Prostate gland (tissue), 2 donors: ENCODE data around the gene NFE2L3. TPM values are rescaled to one million over a fixed set of nuclear protein-coding genes. Genes with fewer than 3 reads are reported as not detected.

Experiments used
- DNase-seq: peaks from one replicate; pipeline ENCODE4 v3.0.0-alpha.2; 2019; ENCODE audit warnings: low spot score
- H3K27ac ChIP-seq, 2 donors: fragments of 200-600 bp; sonication (generic); 2 replicates each; pipeline ENCODE4 v1.5.1; 2017 to 2019
- H3K27me3 ChIP-seq: fragments of 200-600 bp; sonication (generic); replicated peaks from 2 replicates; pipeline ENCODE4 v1.5.1; 2019; ENCODE audit not compliant: insufficient read depth
- H3K36me3 ChIP-seq, 2 donors: fragments of 200-600 bp; sonication (generic); 1 replicate in 1 of 2; 2 replicates in 1 of 2; pipeline versions ENCODE4 v1.5.1 to v1.8.1; 2017 to 2019
- H3K4me1 ChIP-seq: fragments of 200-600 bp; sonication (generic); replicated peaks from 2 replicates; pipeline ENCODE4 v1.5.1; 2019
- H3K4me3 ChIP-seq, 2 donors: fragments of 200-600 bp; sonication (generic); 2 replicates each; pipeline ENCODE4 v1.5.1; 2017 to 2019
- H3K9me3 ChIP-seq: fragments of 200-600 bp; sonication (generic); 2 replicates; pipeline ENCODE4 v1.5.1; 2017
- POLR2A ChIP-seq: fragments of 450-650 bp; IDR thresholded peaks from one replicate; pipeline ENCODE4 v1.6.1; 2016; ENCODE audit warnings: antibody characterized with exemption, mild to moderate bottlenecking
- POLR2AphosphoS5 ChIP-seq: sonication (generic); formaldehyde crosslinking; IDR thresholded peaks from one replicate; pipeline ENCODE4 v1.6.1; 2017; ENCODE audit warnings: antibody characterized with exemption
- WGBS: methylation state at CpG from one replicate; pipeline ENCODE4 v1.1.5; 2018; 5-methylcytosine and 5-hydroxymethylcytosine counted together
- intact Hi-C: fragments of 100-400 bp; cut with DNase I; formaldehyde crosslinking; loops from one replicate; pipeline ENCODE4 v1.14.2; 2022
- total RNA-seq, 2 donors: library from RNA; depleted of rRNA; stranded (reverse); fragments of >200 nt; gene quantifications; one replicate each; pipeline ENCODE4 v1.1.0, GENCODE V29; 2016
- TF ChIP-seq, protein P1 (sequence below), 4 experiments: fragments of 200-600 bp in 2 of 4; fragments of 450-650 bp in 2 of 4; sonication (generic) in 2 of 4; IDR thresholded peaks; 1 replicate in 3 of 4; 2 replicates in 1 of 4; pipeline ENCODE4 v1.5.1; 2016 to 2019; ENCODE audit warnings: antibody characterized with exemption in 4 of 4, mild to moderate bottlenecking in 2 of 4, moderate library complexity in 2 of 4

NFE2L3 gene
- total RNA-seq, 2 donors from 2014 or later = 2.0 to 4.3 TPM

DNA sequence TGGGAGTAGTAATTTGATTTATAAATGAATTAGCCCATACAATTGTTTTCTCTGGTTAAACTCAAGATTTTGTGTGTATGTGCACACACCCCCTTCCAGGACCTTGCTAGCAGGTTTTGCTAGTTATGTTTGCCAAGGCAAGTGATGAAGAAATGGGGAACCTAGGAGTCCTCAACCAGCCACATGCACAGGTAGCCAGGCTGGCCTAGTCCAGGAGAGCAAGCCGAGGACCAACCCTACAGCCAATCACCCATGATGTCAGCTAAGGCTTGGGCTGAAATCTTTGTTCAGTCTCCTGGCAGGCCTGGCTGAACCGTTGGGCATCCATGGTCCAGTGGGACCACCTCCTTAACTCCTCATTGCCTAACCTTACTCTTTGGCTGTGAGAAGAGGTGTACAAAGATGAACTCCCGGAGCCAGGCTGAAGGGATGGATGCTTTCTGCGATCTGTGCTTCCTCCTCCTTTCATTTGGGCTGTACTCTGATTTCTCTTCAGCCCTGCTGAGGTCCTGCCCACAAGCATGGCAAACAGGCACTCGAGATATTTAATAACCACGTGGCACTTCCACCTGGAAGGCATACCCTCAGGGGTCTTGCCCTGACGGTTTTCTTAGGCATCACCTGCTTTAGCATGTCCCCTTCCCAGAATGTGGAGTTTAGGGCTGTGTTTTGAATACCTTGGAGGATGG is 26.4 kb downstream of the NFE2L3 start:
- 74% methylated on average over 7 of the region's 7 CpGs for WGBS

DNA sequence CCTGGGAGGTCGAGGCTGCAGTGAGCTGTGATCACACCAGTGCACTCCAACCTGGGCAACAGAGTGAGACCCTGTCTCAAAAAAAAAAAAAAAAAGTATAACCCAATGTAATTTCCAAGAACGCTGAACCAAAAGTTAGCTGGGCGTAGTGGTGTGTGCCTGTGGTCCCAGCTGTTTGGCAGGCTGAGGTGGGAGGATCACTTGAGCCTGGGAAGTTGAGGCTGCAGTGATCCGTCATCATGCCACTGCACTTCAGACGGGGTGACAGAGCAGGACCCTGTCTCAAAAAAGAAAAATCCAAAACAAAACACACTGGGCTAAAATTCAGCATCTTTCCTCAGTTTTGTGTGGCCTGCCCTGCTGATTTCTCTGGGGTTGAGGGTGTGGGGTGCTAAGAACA is 27.4 kb downstream of the NFE2L3 start:
- DNase-seq = no peak
- TF ChIP-seq, protein P1, sequence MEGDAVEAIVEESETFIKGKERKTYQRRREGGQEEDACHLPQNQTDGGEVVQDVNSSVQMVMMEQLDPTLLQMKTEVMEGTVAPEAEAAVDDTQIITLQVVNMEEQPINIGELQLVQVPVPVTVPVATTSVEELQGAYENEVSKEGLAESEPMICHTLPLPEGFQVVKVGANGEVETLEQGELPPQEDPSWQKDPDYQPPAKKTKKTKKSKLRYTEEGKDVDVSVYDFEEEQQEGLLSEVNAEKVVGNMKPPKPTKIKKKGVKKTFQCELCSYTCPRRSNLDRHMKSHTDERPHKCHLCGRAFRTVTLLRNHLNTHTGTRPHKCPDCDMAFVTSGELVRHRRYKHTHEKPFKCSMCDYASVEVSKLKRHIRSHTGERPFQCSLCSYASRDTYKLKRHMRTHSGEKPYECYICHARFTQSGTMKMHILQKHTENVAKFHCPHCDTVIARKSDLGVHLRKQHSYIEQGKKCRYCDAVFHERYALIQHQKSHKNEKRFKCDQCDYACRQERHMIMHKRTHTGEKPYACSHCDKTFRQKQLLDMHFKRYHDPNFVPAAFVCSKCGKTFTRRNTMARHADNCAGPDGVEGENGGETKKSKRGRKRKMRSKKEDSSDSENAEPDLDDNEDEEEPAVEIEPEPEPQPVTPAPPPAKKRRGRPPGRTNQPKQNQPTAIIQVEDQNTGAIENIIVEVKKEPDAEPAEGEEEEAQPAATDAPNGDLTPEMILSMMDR (IDR thresholded peaks at IDR 0.05) = no peak
- TF ChIP-seq POLR2A (no peak), POLR2AphosphoS5 (no peak)
- no peaks in the 10 kb centered on the region for H3K4me1 ChIP-seq
- H3K4me3 ChIP-seq = no peak overlapping the region
- H3K27ac ChIP-seq = no peak overlapping the region
- WGBS = 90% methylated on average over 5 of the region's 5 CpGs
- H3K36me3 ChIP-seq = no peaks in the 10 kb centered on the region
- no peaks in the 10 kb centered on the region for H3K9me3 ChIP-seq
- intact Hi-C loops = no loop called here
- H3K27me3 ChIP-seq = no peaks in the 10 kb centered on the region

More for the DNA sequence above, 26.4 kb downstream of the NFE2L3 start:
- TF ChIP-seq, protein P1 (IDR thresholded peaks at IDR 0.05) = no peak
- TF ChIP-seq POLR2A (no peak), POLR2AphosphoS5 (no peak)
- DNase-seq = no peak
- intact Hi-C loops = no loop called here
- no peak overlapping the region for H3K27ac ChIP-seq
- H3K36me3 ChIP-seq = no peaks in the 10 kb centered on the region
- H3K27me3 ChIP-seq = no peaks in the 10 kb centered on the region
- H3K4me1 ChIP-seq = no peaks in the 10 kb centered on the region
- no peaks in the 10 kb centered on the region for H3K9me3 ChIP-seq
- no peak overlapping the region for H3K4me3 ChIP-seq

DNA sequence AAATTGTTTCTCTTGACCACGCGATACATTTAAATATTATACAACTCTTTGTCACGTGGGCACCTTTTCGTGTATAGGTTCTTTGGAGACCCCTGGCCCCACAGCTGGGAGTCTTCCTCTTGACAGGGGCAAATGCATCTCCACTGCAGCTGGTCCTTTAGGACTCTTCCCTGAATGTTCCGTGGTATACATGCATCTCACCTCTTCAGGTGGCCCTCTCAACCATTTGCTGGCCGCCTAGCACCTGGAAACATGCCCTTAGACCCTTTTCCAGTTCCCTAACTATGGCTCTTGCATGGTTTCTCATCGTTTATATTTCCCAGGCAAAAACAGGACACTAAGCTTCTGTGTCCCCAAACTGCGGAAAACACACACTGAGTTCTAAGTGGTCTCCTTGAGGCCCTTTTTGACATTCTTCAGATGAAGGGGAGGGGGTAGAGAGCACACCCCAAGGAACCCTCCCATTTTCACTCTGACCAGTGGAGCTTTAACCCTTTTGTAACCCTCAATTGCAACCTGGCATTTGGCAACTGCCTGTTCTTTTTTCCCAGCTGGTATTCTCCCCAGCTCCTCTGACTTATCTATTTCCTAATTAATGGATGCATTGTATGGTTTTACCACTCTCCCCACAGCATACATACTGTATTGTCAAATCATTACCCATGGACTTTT is 28.0 kb downstream of the NFE2L3 start:
- Histone ChIP-seq H3K9me3 (no peaks in the 10 kb centered on the region), H3K27me3 (no peaks in the 10 kb centered on the region), H3K4me3 (no peak overlapping the region), H3K36me3 (no peaks in the 10 kb centered on the region), H3K4me1 (no peaks in the 10 kb centered on the region), H3K27ac (no peak overlapping the region)
- intact Hi-C loops = no loop called here
- WGBS = 57% methylated on average over 8 of the region's 8 CpGs
- TF ChIP-seq POLR2AphosphoS5 (no peak), POLR2A (no peak)
- TF ChIP-seq, protein P1 (IDR thresholded peaks at IDR 0.05) = no peak
- no peak for DNase-seq

DNA sequence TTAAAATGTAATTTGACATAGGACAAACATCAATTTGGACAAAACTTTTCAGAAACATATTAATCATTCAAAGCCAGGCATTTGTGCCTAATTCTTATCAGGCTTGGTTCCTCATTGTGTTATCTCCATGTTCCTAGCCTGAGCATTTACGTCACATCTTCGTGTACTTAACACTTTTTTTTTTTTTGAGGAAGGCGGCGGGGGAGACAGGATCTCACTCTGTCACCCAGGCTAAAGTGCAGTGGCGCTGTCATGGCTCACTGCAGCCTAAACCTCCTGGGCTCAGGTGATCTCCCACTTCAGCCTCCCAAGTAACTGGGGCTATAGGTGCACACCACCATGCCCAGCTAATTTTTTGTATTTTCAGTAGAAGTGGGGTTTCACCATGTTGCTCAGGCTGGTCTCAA is 28.8 kb downstream of the NFE2L3 start:
- Histone ChIP-seq H3K9me3 (no peaks in the 10 kb centered on the region), H3K27me3 (no peaks in the 10 kb centered on the region), H3K4me3 (no peak overlapping the region), H3K4me1 (no peaks in the 10 kb centered on the region), H3K36me3 (no peaks in the 10 kb centered on the region), H3K27ac (no peak overlapping the region)
- intact Hi-C loops = no loop called here
- WGBS = 67% methylated on average over 5 of the region's 5 CpGs
- DNase-seq = no peak
- TF ChIP-seq POLR2A (no peak), POLR2AphosphoS5 (no peak)
- TF ChIP-seq, protein P1 (IDR thresholded peaks at IDR 0.05) = no peak
